ENCODE data around the gene BDNF. TPM values are rescaled to one million over a fixed set of nuclear protein-coding genes. Genes with fewer than 3 reads are reported as not detected.
A peak's percentile ranks its signal among the peaks of the same experiment; 100 is the strongest.

The BDNF gene
- total RNA-seq, 1 experiment from 2014 or later: 4.8 TPM

DNA sequence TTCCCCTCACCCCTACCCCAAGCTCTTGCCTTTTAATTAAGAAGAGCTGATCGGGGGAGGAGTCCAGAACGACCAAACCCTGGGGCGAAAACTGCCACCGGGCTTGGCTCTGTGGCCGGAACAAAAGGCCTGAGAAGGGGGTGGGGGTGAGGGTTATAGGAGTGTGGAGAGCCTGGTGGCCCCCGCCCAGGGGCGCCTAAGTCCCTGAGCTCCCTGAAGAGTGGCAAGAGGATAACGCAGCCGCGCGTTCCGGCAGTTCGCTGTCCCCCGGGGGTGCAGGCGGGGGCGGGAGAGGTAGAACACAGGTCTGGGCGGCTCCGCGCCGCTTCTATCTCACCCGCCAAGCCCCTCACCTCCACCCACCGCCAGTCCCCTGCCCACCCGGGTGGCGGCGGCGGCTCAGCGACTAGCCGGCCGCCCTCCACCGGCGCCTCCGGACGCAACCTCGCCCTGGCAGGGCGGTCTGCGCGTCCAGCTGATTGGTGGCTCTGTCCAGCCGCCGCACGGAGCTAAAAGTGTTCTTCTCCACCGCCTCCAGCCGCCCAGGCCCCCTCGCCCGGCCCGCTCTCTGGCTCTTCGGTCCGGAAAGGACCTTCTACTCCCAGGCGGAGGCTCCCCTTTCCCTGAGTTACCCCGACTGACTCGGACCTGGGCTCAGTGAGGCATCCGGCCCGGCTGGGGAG lies 18.7 kb upstream of the BDNF start:
- TF ChIP-seq, protein P1, sequence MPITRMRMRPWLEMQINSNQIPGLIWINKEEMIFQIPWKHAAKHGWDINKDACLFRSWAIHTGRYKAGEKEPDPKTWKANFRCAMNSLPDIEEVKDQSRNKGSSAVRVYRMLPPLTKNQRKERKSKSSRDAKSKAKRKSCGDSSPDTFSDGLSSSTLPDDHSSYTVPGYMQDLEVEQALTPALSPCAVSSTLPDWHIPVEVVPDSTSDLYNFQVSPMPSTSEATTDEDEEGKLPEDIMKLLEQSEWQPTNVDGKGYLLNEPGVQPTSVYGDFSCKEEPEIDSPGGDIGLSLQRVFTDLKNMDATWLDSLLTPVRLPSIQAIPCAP (CRISPR knock-in tag; IDR thresholded peaks at IDR 0.05): no peak
- TF ChIP-seq, protein P2, sequence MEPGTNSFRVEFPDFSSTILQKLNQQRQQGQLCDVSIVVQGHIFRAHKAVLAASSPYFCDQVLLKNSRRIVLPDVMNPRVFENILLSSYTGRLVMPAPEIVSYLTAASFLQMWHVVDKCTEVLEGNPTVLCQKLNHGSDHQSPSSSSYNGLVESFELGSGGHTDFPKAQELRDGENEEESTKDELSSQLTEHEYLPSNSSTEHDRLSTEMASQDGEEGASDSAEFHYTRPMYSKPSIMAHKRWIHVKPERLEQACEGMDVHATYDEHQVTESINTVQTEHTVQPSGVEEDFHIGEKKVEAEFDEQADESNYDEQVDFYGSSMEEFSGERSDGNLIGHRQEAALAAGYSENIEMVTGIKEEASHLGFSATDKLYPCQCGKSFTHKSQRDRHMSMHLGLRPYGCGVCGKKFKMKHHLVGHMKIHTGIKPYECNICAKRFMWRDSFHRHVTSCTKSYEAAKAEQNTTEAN (CRISPR knock-in tag; IDR thresholded peaks at IDR 0.05): peak; percentile 81; the same call in 1 of the 2 replicates
- TF ChIP-seq RELA (CRISPR knock-in tag; IDR thresholded peaks at IDR 0.05; ENCODE audit: borderline replicate concordance) (peak; percentile 45; the same call in 1 of the 2 replicates), NFATC4 (CRISPR knock-in tag; IDR thresholded peaks at IDR 0.05) (0 out of 2 replicates have a peak, but pooled peaks have one; percentile 20), HMGA2 (CRISPR knock-in tag; IDR thresholded peaks at IDR 0.05) (no peak), EMX1 (CRISPR knock-in tag; IDR thresholded peaks at IDR 0.05) (0 out of 2 replicates have a peak, but pooled peaks have one; percentile 37), SP1 (CRISPR knock-in tag; conservative IDR thresholded peaks at IDR 0.05) (0 out of 2 replicates have a peak, but pooled peaks have one; percentile 12), SMAD3 (CRISPR knock-in tag; IDR thresholded peaks at IDR 0.05; ENCODE audit: borderline replicate concordance) (peak; percentile 57; the same call in 1 of the 2 replicates), ZNF232 (CRISPR knock-in tag; IDR thresholded peaks at IDR 0.05) (no peak), NFYB (CRISPR knock-in tag; conservative IDR thresholded peaks at IDR 0.05; ENCODE audit: low read depth) (0 out of 2 replicates have a peak, but pooled peaks have one; percentile 15), MYBL2 (CRISPR knock-in tag; IDR thresholded peaks at IDR 0.05) (0 out of 2 replicates have a peak, but pooled peaks have one; percentile 36), ZNF396 (CRISPR knock-in tag; IDR thresholded peaks at IDR 0.05; ENCODE audit: borderline replicate concordance) (no peak), FOXP1 (CRISPR knock-in tag; IDR thresholded peaks at IDR 0.05; ENCODE audit: borderline replicate concordance) (peak; percentile 67), ELF4 (CRISPR knock-in tag; IDR thresholded peaks at IDR 0.05; ENCODE audit: low read depth) (no peak)
- TF ChIP-seq, protein P3, sequence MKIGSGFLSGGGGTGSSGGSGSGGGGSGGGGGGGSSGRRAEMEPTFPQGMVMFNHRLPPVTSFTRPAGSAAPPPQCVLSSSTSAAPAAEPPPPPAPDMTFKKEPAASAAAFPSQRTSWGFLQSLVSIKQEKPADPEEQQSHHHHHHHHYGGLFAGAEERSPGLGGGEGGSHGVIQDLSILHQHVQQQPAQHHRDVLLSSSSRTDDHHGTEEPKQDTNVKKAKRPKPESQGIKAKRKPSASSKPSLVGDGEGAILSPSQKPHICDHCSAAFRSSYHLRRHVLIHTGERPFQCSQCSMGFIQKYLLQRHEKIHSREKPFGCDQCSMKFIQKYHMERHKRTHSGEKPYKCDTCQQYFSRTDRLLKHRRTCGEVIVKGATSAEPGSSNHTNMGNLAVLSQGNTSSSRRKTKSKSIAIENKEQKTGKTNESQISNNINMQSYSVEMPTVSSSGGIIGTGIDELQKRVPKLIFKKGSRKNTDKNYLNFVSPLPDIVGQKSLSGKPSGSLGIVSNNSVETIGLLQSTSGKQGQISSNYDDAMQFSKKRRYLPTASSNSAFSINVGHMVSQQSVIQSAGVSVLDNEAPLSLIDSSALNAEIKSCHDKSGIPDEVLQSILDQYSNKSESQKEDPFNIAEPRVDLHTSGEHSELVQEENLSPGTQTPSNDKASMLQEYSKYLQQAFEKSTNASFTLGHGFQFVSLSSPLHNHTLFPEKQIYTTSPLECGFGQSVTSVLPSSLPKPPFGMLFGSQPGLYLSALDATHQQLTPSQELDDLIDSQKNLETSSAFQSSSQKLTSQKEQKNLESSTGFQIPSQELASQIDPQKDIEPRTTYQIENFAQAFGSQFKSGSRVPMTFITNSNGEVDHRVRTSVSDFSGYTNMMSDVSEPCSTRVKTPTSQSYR (CRISPR knock-in tag; IDR thresholded peaks at IDR 0.05): peak; percentile 50; the same call in 1 of the 2 replicates
- TF ChIP-seq, protein P4, sequence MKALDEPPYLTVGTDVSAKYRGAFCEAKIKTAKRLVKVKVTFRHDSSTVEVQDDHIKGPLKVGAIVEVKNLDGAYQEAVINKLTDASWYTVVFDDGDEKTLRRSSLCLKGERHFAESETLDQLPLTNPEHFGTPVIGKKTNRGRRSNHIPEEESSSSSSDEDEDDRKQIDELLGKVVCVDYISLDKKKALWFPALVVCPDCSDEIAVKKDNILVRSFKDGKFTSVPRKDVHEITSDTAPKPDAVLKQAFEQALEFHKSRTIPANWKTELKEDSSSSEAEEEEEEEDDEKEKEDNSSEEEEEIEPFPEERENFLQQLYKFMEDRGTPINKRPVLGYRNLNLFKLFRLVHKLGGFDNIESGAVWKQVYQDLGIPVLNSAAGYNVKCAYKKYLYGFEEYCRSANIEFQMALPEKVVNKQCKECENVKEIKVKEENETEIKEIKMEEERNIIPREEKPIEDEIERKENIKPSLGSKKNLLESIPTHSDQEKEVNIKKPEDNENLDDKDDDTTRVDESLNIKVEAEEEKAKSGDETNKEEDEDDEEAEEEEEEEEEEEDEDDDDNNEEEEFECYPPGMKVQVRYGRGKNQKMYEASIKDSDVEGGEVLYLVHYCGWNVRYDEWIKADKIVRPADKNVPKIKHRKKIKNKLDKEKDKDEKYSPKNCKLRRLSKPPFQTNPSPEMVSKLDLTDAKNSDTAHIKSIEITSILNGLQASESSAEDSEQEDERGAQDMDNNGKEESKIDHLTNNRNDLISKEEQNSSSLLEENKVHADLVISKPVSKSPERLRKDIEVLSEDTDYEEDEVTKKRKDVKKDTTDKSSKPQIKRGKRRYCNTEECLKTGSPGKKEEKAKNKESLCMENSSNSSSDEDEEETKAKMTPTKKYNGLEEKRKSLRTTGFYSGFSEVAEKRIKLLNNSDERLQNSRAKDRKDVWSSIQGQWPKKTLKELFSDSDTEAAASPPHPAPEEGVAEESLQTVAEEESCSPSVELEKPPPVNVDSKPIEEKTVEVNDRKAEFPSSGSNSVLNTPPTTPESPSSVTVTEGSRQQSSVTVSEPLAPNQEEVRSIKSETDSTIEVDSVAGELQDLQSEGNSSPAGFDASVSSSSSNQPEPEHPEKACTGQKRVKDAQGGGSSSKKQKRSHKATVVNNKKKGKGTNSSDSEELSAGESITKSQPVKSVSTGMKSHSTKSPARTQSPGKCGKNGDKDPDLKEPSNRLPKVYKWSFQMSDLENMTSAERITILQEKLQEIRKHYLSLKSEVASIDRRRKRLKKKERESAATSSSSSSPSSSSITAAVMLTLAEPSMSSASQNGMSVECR (CRISPR knock-in tag; IDR thresholded peaks at IDR 0.05; ENCODE audit: borderline replicate concordance): 0 out of 2 replicates have a peak, but pooled peaks have one; percentile 46
- TF ChIP-seq, protein P5, sequence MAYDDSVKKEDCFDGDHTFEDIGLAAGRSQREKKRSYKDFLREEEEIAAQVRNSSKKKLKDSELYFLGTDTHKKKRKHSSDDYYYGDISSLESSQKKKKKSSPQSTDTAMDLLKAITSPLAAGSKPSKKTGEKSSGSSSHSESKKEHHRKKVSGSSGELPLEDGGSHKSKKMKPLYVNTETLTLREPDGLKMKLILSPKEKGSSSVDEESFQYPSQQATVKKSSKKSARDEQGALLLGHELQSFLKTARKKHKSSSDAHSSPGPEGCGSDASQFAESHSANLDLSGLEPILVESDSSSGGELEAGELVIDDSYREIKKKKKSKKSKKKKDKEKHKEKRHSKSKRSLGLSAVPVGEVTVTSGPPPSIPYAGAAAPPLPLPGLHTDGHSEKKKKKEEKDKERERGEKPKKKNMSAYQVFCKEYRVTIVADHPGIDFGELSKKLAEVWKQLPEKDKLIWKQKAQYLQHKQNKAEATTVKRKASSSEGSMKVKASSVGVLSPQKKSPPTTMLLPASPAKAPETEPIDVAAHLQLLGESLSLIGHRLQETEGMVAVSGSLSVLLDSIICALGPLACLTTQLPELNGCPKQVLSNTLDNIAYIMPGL (CRISPR knock-in tag; IDR thresholded peaks at IDR 0.05): 0 out of 2 replicates have a peak, but pooled peaks have one; percentile 51
- peak; percentile 72 for DNase-seq (ENCODE audit: low spot score)
- ChIA-PET POLR2A (interaction anchor here (0.7 to 2.9 kb wide), 7 partner anchors 13 to 512 kb away, joined by 3 to 48 read pairs (median 5); partner anchors contain the start of gene BDNF), CTCF (interaction anchor here (1.2 to 9.1 kb wide), 6 partner anchors 13 to 76 kb away, joined by 3 to 184 read pairs (median 8); partner anchors contain the start of gene BDNF)
- Mint-ChIP-seq H3K4me3 (peak overlapping the region; percentile 94), H3K27ac (peak overlapping the region; percentile 100), H3K4me1 (peaks cover 43% of the 10 kb centered on the region), H3K27me3 (ENCODE audit: low read depth) (peaks cover 47% of the 10 kb centered on the region), H3K9me3 (no peaks in the 10 kb centered on the region), H3K36me3 (no peaks in the 10 kb centered on the region)
- peak; percentile 47 for ATAC-seq
